K562 (cell line): ENCODE measurements around the gene CEP350. TPM values are rescaled to one million over a fixed set of nuclear protein-coding genes. Genes with fewer than 3 reads are reported as not detected.

Source experiments
- ATAC-seq: fragments of 200-7000 bp; cut with Tn5 transposase; 3 replicates; pipeline ENCODE4 v1.9.1; 2020; ENCODE audit warnings: moderate library complexity
- BruUV-seq: library from RNA; stranded (reverse); fragments of 400-500 nt; replicated peaks from 2 replicates; lab custom pipeline; 2021; lab: Mats Ljungman, UMichigan
- CTCF ChIA-PET: fragments of 300-600 bp; formaldehyde crosslinking; extraction: SDS; loops from one replicate; lab custom pipeline; 2021; ENCODE audit warnings: low intra/inter-chr PET ratio; lab: Yijun Ruan, JAX
- POLR2A ChIA-PET: fragments of 300-600, 350-650 bp; sonication (Branson Sonifier 250); formaldehyde crosslinking; extraction: SDS; loops from one replicate; lab custom pipeline; 2021; ENCODE audit warnings: antibody characterized with exemption, inconsistent platforms; lab: Yijun Ruan, JAX
- DNase-seq, 4 experiments: peaks; one replicate each; pipeline versions ENCODE4 v3.0.0 to v3.0.0-alpha.2; 2011 to 2018; ENCODE audit warnings: low spot score in 3 of 4, mixed read lengths in 3 of 4; ENCODE audit errors: extremely low read depth in 1 of 4
- FAIRE-seq: peaks from 2 replicates; lab custom pipeline; 2011; peaks lifted over from hg19 to GRCh38; lab: Jason Lieb, UNC
- H2AFZ ChIP-seq: 2 replicates; pipeline ENCODE4 v1.6.0; 2011; ENCODE audit warnings: low read depth, low read length, control low read depth, inconsistent platforms
- H3K27ac ChIP-seq: fragments of 200-600 bp; 3 replicates; pipeline ENCODE4 v1.8.0; 2011; ENCODE audit warnings: low read depth, mild to moderate bottlenecking, control low read depth, inconsistent platforms, low read length, moderate library complexity, mixed read lengths; ENCODE audit errors: extremely low read depth
- H3K27me3 ChIP-seq, 2 experiments: fragments of 300-600 bp in 1 of 2; 2 replicates in 1 of 2; 3 replicates in 1 of 2; pipeline versions ENCODE4 v1.6.0 to v1.8.0; 2011; ENCODE audit warnings: inconsistent platforms in 2 of 2, low read length in 2 of 2, mild to moderate bottlenecking in 1 of 2, mixed read lengths in 1 of 2, moderate library complexity in 1 of 2; ENCODE audit not compliant: control insufficient read depth in 2 of 2, insufficient read depth in 2 of 2
- H3K36me3 ChIP-seq: fragments of 300-600 bp; 3 replicates; pipeline ENCODE4 v1.8.0; 2011; ENCODE audit warnings: mild to moderate bottlenecking, low read length, inconsistent platforms; ENCODE audit not compliant: control insufficient read depth, insufficient read depth
- H3K4me1 ChIP-seq, 2 experiments: fragments of 200-600 bp in 1 of 2; replicated peaks in 1 of 2; 2 replicates in 1 of 2; 3 replicates in 1 of 2; pipeline versions ENCODE4 v1.5.1 to v1.8.0; 2011; ENCODE audit warnings: inconsistent platforms in 2 of 2, low read length in 2 of 2, mild to moderate bottlenecking in 1 of 2, mixed read lengths in 1 of 2, moderate library complexity in 1 of 2; ENCODE audit not compliant: control insufficient read depth in 2 of 2, insufficient read depth in 2 of 2
- H3K4me2 ChIP-seq: 2 replicates; pipeline ENCODE4 v1.6.1; 2011; ENCODE audit warnings: low read length, control low read depth, inconsistent platforms, mixed read lengths; ENCODE audit not compliant: insufficient read depth
- H3K4me3 ChIP-seq: fragments of 200-600 bp; sonication (generic), shearing (Covaris generic); 2 replicates; pipeline ENCODE4 v1.5.1; 2016; ENCODE audit warnings: control low read depth, inconsistent platforms
- H3K79me2 ChIP-seq: fragments of 200-600 bp; 3 replicates; pipeline ENCODE4 v1.8.0; 2011; ENCODE audit warnings: low read length, inconsistent platforms; ENCODE audit not compliant: control insufficient read depth, insufficient read depth
- H3K9ac ChIP-seq, 2 experiments: 2 replicates each; pipeline versions ENCODE4 v1.6.0 to v1.6.1; 2011; ENCODE audit warnings: low read depth in 2 of 2, low read length in 2 of 2, control low read depth in 1 of 2, inconsistent platforms in 1 of 2, mild to moderate bottlenecking in 1 of 2, mixed read lengths in 1 of 2; ENCODE audit not compliant: insufficient read depth in 1 of 2
- H3K9me1 ChIP-seq: one replicate; pipeline ENCODE4 v1.6.0; 2011; ENCODE audit warnings: inconsistent platforms, mild to moderate bottlenecking, low read length, moderate library complexity; ENCODE audit not compliant: control insufficient read depth, insufficient read depth
- H3K9me3 ChIP-seq: replicated peaks from 2 replicates; pipeline ENCODE4 v1.5.1; 2011; ENCODE audit warnings: low read depth, low read length, inconsistent platforms; ENCODE audit not compliant: control insufficient read depth, insufficient read depth
- H4K20me1 ChIP-seq: replicated peaks from 2 replicates; pipeline ENCODE4 v1.6.1; 2011; ENCODE audit warnings: low read length, inconsistent platforms, mixed read lengths; ENCODE audit not compliant: control insufficient read depth, insufficient read depth
- BRF2 ChIP-seq: IDR thresholded peaks from 3 replicates; pipeline ENCODE4 v1.6.1; 2011; ENCODE audit warnings: borderline replicate concordance, mild to moderate bottlenecking; ENCODE audit not compliant: insufficient read length, insufficient read depth
- CREBBP ChIP-seq: IDR thresholded peaks from one replicate; pipeline ENCODE4 v1.6.1; 2012; ENCODE audit warnings: low read depth, mild to moderate bottlenecking, control low read depth, inconsistent platforms, low read length
- PTBP1 ChIP-seq: fragments of 200-400 bp; formaldehyde crosslinking; IDR thresholded peaks from 2 replicates; pipeline ENCODE4 v1.6.1; 2017; ENCODE audit warnings: low read depth, low read length
- RERE ChIP-seq: sonication (generic); formaldehyde crosslinking; IDR thresholded peaks from 2 replicates; pipeline ENCODE4 v1.8.0; 2023; ENCODE audit warnings: missing genetic modification reagents, mild to moderate bottlenecking, borderline replicate concordance
- SIN3B ChIP-seq: fragments of 450-650 bp; IDR thresholded peaks from 2 replicates; pipeline ENCODE4 v1.6.1; 2017; ENCODE audit warnings: low read depth, mild to moderate bottlenecking, moderate library complexity
- TOE1 ChIP-seq, 2 experiments: fragments of 450-650 bp in 1 of 2; sonication (generic) in 1 of 2; formaldehyde crosslinking in 1 of 2; IDR thresholded peaks; 2 replicates each; pipeline versions ENCODE4 v1.7.1 to v1.8.0; 2016 to 2022; ENCODE audit warnings: borderline replicate concordance in 2 of 2, mild to moderate bottlenecking in 2 of 2, antibody characterized with exemption in 1 of 2, inconsistent platforms in 1 of 2, low read depth in 1 of 2, missing genetic modification reagents in 1 of 2, moderate library complexity in 1 of 2
- ZNF449 ChIP-seq: fragments of 250-450 bp; sonication (Bioruptor Pico); IDR thresholded peaks from 2 replicates; pipeline ENCODE4 v1.8.0; 2022; ENCODE audit warnings: moderate library complexity, mild to moderate bottlenecking, inconsistent platforms
- ZNF609 ChIP-seq: sonication (generic); formaldehyde crosslinking; IDR thresholded peaks from 2 replicates; pipeline ENCODE4 v1.8.1; 2023; ENCODE audit warnings: missing genetic modification reagents, mild to moderate bottlenecking, borderline replicate concordance
- WGBS: fragments of 100-300 bp; shearing (Covaris generic); methylation state at CpG from one replicate; pipeline ENCODE4 v1.1.6; 2016; ENCODE audit warnings: low coverage, mixed read lengths; ENCODE audit not compliant: insufficient coverage; ENCODE audit errors: missing lambda C conversion rate; 5-methylcytosine and 5-hydroxymethylcytosine counted together
- in situ Hi-C: fragments of 300-500 bp; cut with MboI; formaldehyde crosslinking; loops from 4 replicates; pipeline ENCODE4 v1.15.0; 2018; ENCODE audit warnings: inconsistent platforms, mixed read lengths
- intact Hi-C: fragments of 100-400 bp; cut with micrococcal nuclease; formaldehyde crosslinking; loops from 2 replicates; pipeline ENCODE4 v1.14.2; 2022
- polyA plus RNA-seq, 8 experiments: library from polyadenylated mRNA; depleted of rRNA in 4 of 8; stranded (reverse) in 5 of 8; unstranded in 3 of 8; fragments of >200 nt; fragmentation: Nextera tagmentation in 2 of 8; fragmentation: Illumina TruSeq in 1 of 8; extraction: Ambion mirVana in 2 of 8; extraction: Trizol in 1 of 8; gene quantifications; 2 replicates each; pipeline versions ENCODE4 v1.2.1 to v1.2.3, GENCODE V29; 2011 to 2014; ENCODE audit warnings: inconsistent platforms in 1 of 8, missing spikeins in 1 of 8
- total RNA-seq, 7 experiments: library from RNA; depleted of rRNA in 6 of 7; stranded (reverse); fragments of >200 nt in 6 of 7; fragmentation: Illumina TruSeq in 2 of 7; extraction: Trizol in 2 of 7; gene quantifications; 2 replicates each; pipeline versions ENCODE4 v1.2.1 to v1.2.3, GENCODE V29; 2011 to 2021; ENCODE audit warnings: low replicate concordance in 1 of 7

The CEP350 gene
- total and polyA plus RNA-seq, 9 of the 15 experiments (the other 6 are each of a cell fraction or from before 2014, with no cell fraction given), result 8.3 to 64.3 (median 28.0) TPM

GRCh38 chr1:180081474-180081873 is 126.9 kb downstream of the CEP350 start:
- H3K79me2 ChIP-seq, result no peaks in the 10 kb centered on the region
- no peak overlapping the region for H2AFZ ChIP-seq
- no peak overlapping the region for H3K9ac ChIP-seq
- no TSS peak for BruUV-seq
- H3K4me1 ChIP-seq, result no peaks in the 10 kb centered on the region
- intact Hi-C loops (no loop called here), in situ Hi-C loops (no loop called here)
- H3K27ac ChIP-seq, result no peak overlapping the region
- no peaks in the 10 kb centered on the region for H3K9me1 ChIP-seq
- no peak overlapping the region for H3K4me3 ChIP-seq
- peaks cover 70% of the 10 kb centered on the region; the same call in 2 of the 3 replicates for H3K36me3 ChIP-seq
- no peaks in the 10 kb centered on the region for H3K27me3 ChIP-seq
- ChIA-PET POLR2A (no interaction called here), CTCF (no interaction called here)
- FAIRE-seq, result no peak
- no peak for ATAC-seq
- H3K4me2 ChIP-seq, result no peak overlapping the region
- no peaks in the 10 kb centered on the region for H3K9me3 ChIP-seq
- DNase-seq, result no peak
- H4K20me1 ChIP-seq, result no peaks in the 10 kb centered on the region
- 83% methylated on average over 2 of the region's 2 CpGs for WGBS
- TF ChIP-seq ZNF609 (CRISPR knock-in tag) (no peak), SIN3B (no peak), CREBBP (no peak), BRF2 (no peak), TOE1 (IDR thresholded peaks at IDR 0.05; ENCODE audit: borderline replicate concordance) (no peak), TOE1 (CRISPR knock-in tag; IDR thresholded peaks at IDR 0.05; ENCODE audit: borderline replicate concordance, low read depth) (no peak), PTBP1 (no peak), RERE (no peak), ZNF449 (no peak)
